DOHH2 (cell line): ENCODE data around the gene DISC1.

Experiments used
- H3F3A ChIP-seq: fragments of 200-600 bp; sonication (generic), shearing (Covaris generic); 2 replicates; pipeline ENCODE4 v1.6.0; 2016; ENCODE audit warnings: antibody characterized with exemption, mild to moderate bottlenecking; ENCODE audit not compliant: control insufficient read depth, insufficient read depth
- H3K27ac ChIP-seq: fragments of 200-600 bp; sonication (generic); 2 replicates; pipeline ENCODE4 v1.5.1; 2014; ENCODE audit warnings: low read depth, mild to moderate bottlenecking, low read length, moderate library complexity
- H3K27me3 ChIP-seq: fragments of 200-600 bp; sonication (generic); 2 replicates; pipeline ENCODE4 v1.6.1; 2014; ENCODE audit warnings: mild to moderate bottlenecking, low read length, mixed read lengths; ENCODE audit not compliant: control insufficient read depth
- H3K36me3 ChIP-seq: fragments of 200-600 bp; sonication (generic); 2 replicates; pipeline ENCODE4 v1.6.1; 2014; ENCODE audit warnings: mild to moderate bottlenecking, low read length, moderate library complexity, mixed read lengths; ENCODE audit not compliant: control insufficient read depth
- H3K4me1 ChIP-seq: fragments of 200-600 bp; sonication (generic); 2 replicates; pipeline ENCODE4 v1.6.1; 2014; ENCODE audit warnings: mild to moderate bottlenecking, low read length, mixed read lengths; ENCODE audit not compliant: control insufficient read depth
- H3K4me2 ChIP-seq: fragments of 200-600 bp; sonication (generic); 2 replicates; pipeline ENCODE4 v1.6.0; 2014; ENCODE audit warnings: mild to moderate bottlenecking, low read length, moderate library complexity
- H3K4me3 ChIP-seq: fragments of 200-600 bp; sonication (generic); 2 replicates; pipeline ENCODE4 v1.5.1; 2014; ENCODE audit warnings: mild to moderate bottlenecking, low read length, mixed read lengths
- H3K79me2 ChIP-seq: fragments of 200-600 bp; sonication (generic); 2 replicates; pipeline ENCODE4 v1.6.1; 2014; ENCODE audit warnings: mild to moderate bottlenecking, low read length, mixed read lengths; ENCODE audit not compliant: control insufficient read depth
- H3K9me2 ChIP-seq: fragments of 200-600 bp; sonication (generic); replicated peaks from 2 replicates; pipeline ENCODE4 v1.6.1; 2014; ENCODE audit warnings: mild to moderate bottlenecking, low read length, mixed read lengths; ENCODE audit not compliant: control insufficient read depth
- H3K9me3 ChIP-seq: fragments of 200-600 bp; sonication (generic); 2 replicates; pipeline ENCODE4 v1.6.1; 2014; ENCODE audit warnings: antibody characterized with exemption, low read length, mixed read lengths; ENCODE audit not compliant: control insufficient read depth, insufficient read depth
- H4K20me1 ChIP-seq: fragments of 200-600 bp; sonication (generic); 2 replicates; pipeline ENCODE4 v1.6.0; 2014; ENCODE audit warnings: low read depth, mild to moderate bottlenecking, antibody characterized with exemption, low read length, moderate library complexity; ENCODE audit not compliant: control insufficient read depth, insufficient read depth
- CTCF ChIP-seq: fragments of 200-600 bp; sonication (generic); IDR thresholded peaks from one replicate; pipeline ENCODE4 v1.5.1; 2014; ENCODE audit warnings: antibody characterized with exemption, mild to moderate bottlenecking, low read depth, low read length; ENCODE audit not compliant: poor library complexity, severe bottlenecking
- EZH2phosphoT487 ChIP-seq: fragments of 200-600 bp; sonication (generic); IDR thresholded peaks from 2 replicates; pipeline ENCODE4 v1.6.1; 2017; ENCODE audit warnings: borderline replicate concordance, mild to moderate bottlenecking, antibody characterized with exemption, low read length, moderate library complexity, mixed read lengths

DISC1 gene

DNA sequence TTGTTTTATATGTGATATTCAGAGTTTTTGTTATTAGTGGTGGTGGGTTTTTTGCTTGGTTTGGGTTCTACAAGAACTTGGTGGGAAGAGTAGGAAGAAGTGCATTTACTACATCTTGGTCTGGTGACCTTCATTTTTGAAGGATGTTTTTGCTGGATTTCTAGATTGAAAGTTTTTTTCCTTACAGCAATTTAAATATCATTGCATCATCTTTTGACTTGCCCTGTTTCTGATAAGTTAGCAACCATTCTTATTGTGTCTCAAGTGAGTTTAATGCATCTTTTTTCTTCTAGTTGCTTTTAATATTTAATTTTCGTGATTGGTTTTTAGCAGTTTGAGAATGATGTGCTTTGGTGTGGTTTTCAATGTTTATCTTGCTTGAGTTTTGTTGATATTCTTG is 447.7 kb downstream of the DISC1 start:
- no peaks in the 10 kb centered on the region for H3K4me1 ChIP-seq
- no peaks in the 10 kb centered on the region for H3K27me3 ChIP-seq
- H4K20me1 ChIP-seq: no peaks in the 10 kb centered on the region
- no peaks in the 10 kb centered on the region for H3K36me3 ChIP-seq
- H3K9me3 ChIP-seq: no peaks in the 10 kb centered on the region
- no peak overlapping the region for H3K4me2 ChIP-seq
- no peaks in the 10 kb centered on the region for H3K9me2 ChIP-seq
- TF ChIP-seq EZH2phosphoT487 (no peak), CTCF (no peak)
- H3K79me2 ChIP-seq: no peaks in the 10 kb centered on the region
- H3K27ac ChIP-seq: no peak overlapping the region
- no peaks in the 10 kb centered on the region for H3F3A ChIP-seq
- no peak overlapping the region for H3K4me3 ChIP-seq

- TF ChIP-seq EZH2phosphoT487 (no peak), CTCF (no peak)
- no peak overlapping the region for H3K27ac ChIP-seq
Observed at GRCh38 chr1:232077809-232078208, 451.2 kb downstream of the DISC1 start.

DNA sequence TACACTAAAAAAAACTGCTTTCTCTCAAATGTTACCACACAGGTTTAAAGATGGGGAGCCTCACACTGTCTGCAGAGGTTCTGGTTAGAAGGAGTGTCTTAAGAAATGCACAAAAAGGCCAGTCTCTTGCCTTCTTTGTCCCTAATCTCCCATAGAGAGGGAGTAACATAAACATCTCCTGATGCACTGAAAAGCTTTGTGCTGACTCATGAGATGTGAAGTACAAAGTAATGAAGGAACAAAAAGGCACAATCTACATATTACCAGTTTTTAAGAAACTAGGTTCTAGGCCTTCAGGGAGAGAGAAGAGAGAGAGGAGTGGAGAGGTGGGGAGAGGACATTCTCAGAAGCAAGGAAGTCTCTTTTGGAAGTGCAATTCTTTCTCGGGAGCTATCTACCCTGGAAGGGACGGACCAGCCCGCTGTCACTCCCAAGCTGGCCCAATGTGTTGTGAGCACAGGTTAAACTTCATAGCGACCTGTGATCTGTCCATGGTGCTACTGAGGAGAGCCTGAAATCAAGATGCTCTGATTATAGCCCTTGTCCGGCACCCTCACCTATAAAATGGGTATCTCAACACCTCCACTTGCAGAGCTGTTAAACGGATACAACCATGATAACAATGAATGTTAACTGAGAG is 458.1 kb downstream of the DISC1 start:
- no peaks in the 10 kb centered on the region for H4K20me1 ChIP-seq
- H3K9me2 ChIP-seq: no peaks in the 10 kb centered on the region
- no peaks in the 10 kb centered on the region for H3K79me2 ChIP-seq
- no peaks in the 10 kb centered on the region for H3F3A ChIP-seq
- H3K27me3 ChIP-seq: no peaks in the 10 kb centered on the region
- H3K27ac ChIP-seq: no peak overlapping the region
- H3K4me3 ChIP-seq: no peak overlapping the region
- H3K4me2 ChIP-seq: no peak overlapping the region
- H3K36me3 ChIP-seq: no peaks in the 10 kb centered on the region
- H3K9me3 ChIP-seq: no peaks in the 10 kb centered on the region
- H3K4me1 ChIP-seq: no peaks in the 10 kb centered on the region
- TF ChIP-seq CTCF (no peak), EZH2phosphoT487 (no peak)

More at GRCh38 chr1:232077809-232078208, 451.2 kb downstream of the DISC1 start:
- H3F3A ChIP-seq: no peaks in the 10 kb centered on the region
- H3K79me2 ChIP-seq: no peaks in the 10 kb centered on the region
- no peaks in the 10 kb centered on the region for H3K9me2 ChIP-seq
- no peaks in the 10 kb centered on the region for H4K20me1 ChIP-seq
- no peaks in the 10 kb centered on the region for H3K9me3 ChIP-seq
- H3K36me3 ChIP-seq: no peaks in the 10 kb centered on the region
- no peak overlapping the region for H3K4me2 ChIP-seq
- H3K4me1 ChIP-seq: no peaks in the 10 kb centered on the region
- H3K4me3 ChIP-seq: no peak overlapping the region
- no peaks in the 10 kb centered on the region for H3K27me3 ChIP-seq
